ENCODE measurements around the gene UBE2K. TPM values are rescaled to one million over a fixed set of nuclear protein-coding genes. Genes with fewer than 3 reads are reported as not detected.

Gene UBE2K
- total and polyA plus RNA-seq, 2 experiments from 2014 or later, result 40.4 to 112 TPM

DNA sequence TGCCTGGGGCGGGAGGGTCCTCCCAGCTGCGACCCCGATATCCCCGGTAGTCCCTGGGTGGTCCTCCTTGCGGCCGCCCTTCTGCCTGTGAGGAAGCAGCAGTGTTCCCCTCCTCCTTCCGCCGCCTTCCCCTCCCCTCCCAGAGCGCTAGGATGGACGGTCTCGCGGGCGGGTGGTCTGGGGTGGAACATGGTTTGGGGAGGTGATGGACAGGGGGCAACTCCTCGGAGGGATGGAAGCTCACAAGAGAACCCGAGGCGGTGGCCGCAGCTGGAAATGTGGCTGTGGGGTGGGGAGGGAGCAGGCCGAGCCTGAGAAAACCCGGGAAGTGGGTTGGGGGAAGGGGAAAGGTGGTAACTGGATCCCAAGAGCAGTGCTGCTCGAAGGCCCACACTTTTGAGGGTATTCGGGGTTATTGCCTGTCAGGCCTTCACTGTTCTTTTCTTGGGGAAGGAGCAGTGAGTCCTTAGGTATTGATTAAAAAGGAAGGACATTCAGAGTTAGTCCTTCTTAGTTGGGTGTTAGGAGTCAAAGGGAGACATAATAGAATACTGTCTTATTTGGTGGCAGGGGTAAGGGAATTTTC is 581 bp downstream of the UBE2K start:
- Histone ChIP-seq H3K79me2 (peaks cover 55% of the 10 kb centered on the region), H3K36me3 (replicated peaks; ENCODE audit: insufficient read depth, low read depth) (no peaks in the 10 kb centered on the region), H3K4me1 (ENCODE audit: insufficient read depth) (peaks cover 8% of the 10 kb centered on the region), H3K9me2 (replicated peaks; ENCODE audit: insufficient read depth) (no peaks in the 10 kb centered on the region), H4K20me1 (ENCODE audit: insufficient read depth, poor library complexity, severe bottlenecking) (peaks cover 47% of the 10 kb centered on the region), H3K9me3 (ENCODE audit: low read depth) (no peaks in the 10 kb centered on the region), H3K27me3 (no peaks in the 10 kb centered on the region), H3K27ac (peak overlapping the region; percentile 99), H3K4me3 (peak overlapping the region; percentile 88), H3K4me2 (peak overlapping the region; percentile 94), H2AFZ (peak overlapping the region; percentile 97)
- peak; percentile 60 for DNase-seq (ENCODE audit: low spot score)
- TF ChIP-seq, protein P1, sequence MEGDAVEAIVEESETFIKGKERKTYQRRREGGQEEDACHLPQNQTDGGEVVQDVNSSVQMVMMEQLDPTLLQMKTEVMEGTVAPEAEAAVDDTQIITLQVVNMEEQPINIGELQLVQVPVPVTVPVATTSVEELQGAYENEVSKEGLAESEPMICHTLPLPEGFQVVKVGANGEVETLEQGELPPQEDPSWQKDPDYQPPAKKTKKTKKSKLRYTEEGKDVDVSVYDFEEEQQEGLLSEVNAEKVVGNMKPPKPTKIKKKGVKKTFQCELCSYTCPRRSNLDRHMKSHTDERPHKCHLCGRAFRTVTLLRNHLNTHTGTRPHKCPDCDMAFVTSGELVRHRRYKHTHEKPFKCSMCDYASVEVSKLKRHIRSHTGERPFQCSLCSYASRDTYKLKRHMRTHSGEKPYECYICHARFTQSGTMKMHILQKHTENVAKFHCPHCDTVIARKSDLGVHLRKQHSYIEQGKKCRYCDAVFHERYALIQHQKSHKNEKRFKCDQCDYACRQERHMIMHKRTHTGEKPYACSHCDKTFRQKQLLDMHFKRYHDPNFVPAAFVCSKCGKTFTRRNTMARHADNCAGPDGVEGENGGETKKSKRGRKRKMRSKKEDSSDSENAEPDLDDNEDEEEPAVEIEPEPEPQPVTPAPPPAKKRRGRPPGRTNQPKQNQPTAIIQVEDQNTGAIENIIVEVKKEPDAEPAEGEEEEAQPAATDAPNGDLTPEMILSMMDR (IDR thresholded peaks at IDR 0.05; ENCODE audit: poor library complexity), result no peak
- TF ChIP-seq EZH2 (IDR thresholded peaks at IDR 0.05; ENCODE audit: borderline replicate concordance), result no peak
- TF ChIP-seq EZH2phosphoT487 (IDR thresholded peaks at IDR 0.05; ENCODE audit: low read depth, severe bottlenecking, unreplicated experiment), result no peak
- WGBS (ENCODE audit: low lambda C conversion rate, missing lambda C conversion rate), result 1% methylated on average over 19 of the region's 21 CpGs

DNA sequence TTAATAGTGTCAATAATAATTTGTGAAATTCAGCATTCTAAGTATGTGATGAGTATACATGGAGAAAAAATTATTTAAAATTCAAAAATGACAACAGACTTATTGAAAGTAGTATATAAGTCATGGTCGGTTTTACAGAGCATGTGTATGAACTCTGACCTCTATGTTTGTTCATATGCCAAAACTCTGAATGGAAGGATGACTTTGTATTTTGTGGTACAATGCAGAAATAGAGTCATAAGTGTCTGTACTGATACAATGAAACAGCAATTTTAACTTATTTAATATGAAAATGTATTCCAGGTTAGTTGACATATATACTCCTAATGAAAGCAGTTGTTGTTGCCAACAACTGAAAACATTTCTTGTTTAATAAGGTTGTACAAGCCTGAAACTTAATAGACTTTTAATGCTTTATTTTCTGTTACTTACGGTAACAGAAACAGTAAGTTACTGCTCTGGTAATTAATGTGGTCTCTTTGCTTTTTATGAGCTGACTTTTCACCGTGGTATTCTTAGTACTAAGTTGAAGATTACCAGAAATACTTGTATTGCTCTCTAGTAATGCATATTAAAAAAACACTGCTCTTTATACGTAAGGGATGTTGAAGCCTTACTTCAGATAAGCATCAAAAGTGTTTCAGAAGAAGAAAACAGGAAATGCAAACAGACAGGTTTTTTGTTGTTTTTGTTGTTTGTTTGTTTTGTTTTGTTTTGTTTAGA is 1.9 kb downstream of the UBE2K start:
- Histone ChIP-seq H3K9me3 (ENCODE audit: low read depth) (no peaks in the 10 kb centered on the region), H3K36me3 (replicated peaks; ENCODE audit: insufficient read depth, low read depth) (no peaks in the 10 kb centered on the region), H3K4me2 (peak overlapping the region; percentile 94), H3K79me2 (peaks cover 68% of the 10 kb centered on the region), H2AFZ (no peak overlapping the region), H3K27ac (peak overlapping the region; percentile 99), H3K9me2 (replicated peaks; ENCODE audit: insufficient read depth) (no peaks in the 10 kb centered on the region), H3K4me1 (ENCODE audit: insufficient read depth) (peaks cover 8% of the 10 kb centered on the region), H3K4me3 (peak overlapping the region; percentile 88), H4K20me1 (ENCODE audit: insufficient read depth, poor library complexity, severe bottlenecking) (peaks cover 57% of the 10 kb centered on the region), H3K27me3 (no peaks in the 10 kb centered on the region)
- no peak for DNase-seq (ENCODE audit: low spot score)
- TF ChIP-seq EZH2 (IDR thresholded peaks at IDR 0.05; ENCODE audit: borderline replicate concordance) (no peak), EZH2phosphoT487 (IDR thresholded peaks at IDR 0.05; ENCODE audit: low read depth, severe bottlenecking, unreplicated experiment) (no peak)
- TF ChIP-seq, protein P1 (IDR thresholded peaks at IDR 0.05; ENCODE audit: poor library complexity), result no peak
- WGBS (ENCODE audit: low lambda C conversion rate, missing lambda C conversion rate), result 6% methylated on average over 4 of the region's 4 CpGs

DNA sequence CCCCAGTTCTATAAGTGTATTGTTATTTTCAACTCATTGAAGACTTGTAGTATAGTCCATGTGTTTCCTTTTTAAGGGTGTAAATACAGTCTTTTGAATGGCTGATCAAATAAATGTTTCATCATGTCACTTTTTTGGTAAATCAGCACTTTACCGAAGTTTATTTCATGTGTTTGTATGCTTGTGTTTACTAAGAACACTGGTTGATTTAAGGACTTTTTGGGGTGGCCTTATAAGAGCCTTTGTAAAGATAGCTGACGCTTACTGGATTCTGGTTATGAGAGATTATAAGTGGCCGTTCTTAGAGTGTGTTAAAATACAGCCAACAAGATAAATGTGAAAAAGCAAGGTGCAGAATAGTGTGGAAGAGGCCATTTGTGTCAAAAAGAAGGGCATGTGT is 2.6 kb downstream of the UBE2K start:
- no peak overlapping the region for H2AFZ ChIP-seq
- H3K9me2 ChIP-seq (replicated peaks; ENCODE audit: insufficient read depth), result no peaks in the 10 kb centered on the region
- H3K4me1 ChIP-seq (ENCODE audit: insufficient read depth), result peaks cover 8% of the 10 kb centered on the region
- DNase-seq (ENCODE audit: low spot score), result no peak
- H3K27ac ChIP-seq, result no peak overlapping the region
- TF ChIP-seq, protein P1 (IDR thresholded peaks at IDR 0.05; ENCODE audit: poor library complexity), result no peak
- TF ChIP-seq EZH2 (IDR thresholded peaks at IDR 0.05; ENCODE audit: borderline replicate concordance) (no peak), EZH2phosphoT487 (IDR thresholded peaks at IDR 0.05; ENCODE audit: low read depth, severe bottlenecking, unreplicated experiment) (no peak)
- H4K20me1 ChIP-seq (ENCODE audit: insufficient read depth, poor library complexity, severe bottlenecking), result peaks cover 63% of the 10 kb centered on the region
- no peaks in the 10 kb centered on the region for H3K27me3 ChIP-seq
- H3K4me3 ChIP-seq, result peak overlapping the region; percentile 88
- no peaks in the 10 kb centered on the region for H3K36me3 ChIP-seq (replicated peaks; ENCODE audit: insufficient read depth, low read depth)
- H3K9me3 ChIP-seq (ENCODE audit: low read depth), result no peaks in the 10 kb centered on the region
- WGBS (ENCODE audit: low lambda C conversion rate, missing lambda C conversion rate), result 34% methylated on average over 3 of the region's 3 CpGs
- H3K4me2 ChIP-seq, result peak overlapping the region; percentile 94
- H3K79me2 ChIP-seq, result peaks cover 76% of the 10 kb centered on the region

Data from hepatocyte (in vitro differentiated cells).